ENCODE data around the gene VSTM2B. TPM values are rescaled to one million over a fixed set of nuclear protein-coding genes. Genes with fewer than 3 reads are reported as not detected.

The VSTM2B gene
- total RNA-seq, 1 experiment from 2014 or later: not detected

DNA sequence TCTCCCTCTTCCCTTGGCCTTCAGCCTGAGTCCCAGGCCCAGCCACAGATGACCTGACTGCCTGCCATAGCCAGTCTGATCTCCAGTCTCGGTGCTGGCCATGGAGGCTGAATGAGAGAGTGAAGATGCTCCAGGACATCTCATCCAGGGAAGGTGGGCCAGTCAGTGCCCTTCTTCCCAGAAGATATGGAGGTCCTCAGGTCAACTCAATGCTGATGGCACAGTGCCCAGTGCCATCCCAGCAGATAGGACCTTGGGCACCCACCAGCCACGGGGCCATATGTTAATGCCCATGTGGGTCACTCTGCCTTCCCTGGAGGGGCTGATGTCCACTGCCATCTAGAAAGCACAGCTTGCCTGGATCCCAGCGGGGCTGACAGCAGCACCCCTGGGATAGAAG is 7.2 kb downstream of the VSTM2B start:
- POLR2A ChIA-PET (ENCODE audit: low non-redundant PET): no interaction called here
- no peak for DNase-seq (ENCODE audit: low spot score)
- CTCF ChIA-PET: no interaction called here
- Histone ChIP-seq H3K4me3 (ENCODE audit: low read depth, low read length, poor library complexity, severe bottlenecking) (no peak overlapping the region), H3K9me3 (ENCODE audit: low read depth, low read length, poor library complexity, severe bottlenecking) (no peaks in the 10 kb centered on the region), H3K27me3 (replicated peaks; ENCODE audit: insufficient read depth, low read depth, low read length, poor library complexity) (peaks cover 49% of the 10 kb centered on the region), H3K36me3 (ENCODE audit: insufficient read depth, low read length, poor library complexity, severe bottlenecking) (no peaks in the 10 kb centered on the region), H3K4me1 (ENCODE audit: insufficient read depth, low read length, poor library complexity, severe bottlenecking) (no peaks in the 10 kb centered on the region), H3K27ac (ENCODE audit: low read depth, low read length, poor library complexity, severe bottlenecking) (no peak overlapping the region)
- BruUV-seq (replicated peaks): no TSS peak
- intact Hi-C loops (cut with micrococcal nuclease; ENCODE audit: unreplicated experiment): no loop called here
- TF ChIP-seq, protein P1, sequence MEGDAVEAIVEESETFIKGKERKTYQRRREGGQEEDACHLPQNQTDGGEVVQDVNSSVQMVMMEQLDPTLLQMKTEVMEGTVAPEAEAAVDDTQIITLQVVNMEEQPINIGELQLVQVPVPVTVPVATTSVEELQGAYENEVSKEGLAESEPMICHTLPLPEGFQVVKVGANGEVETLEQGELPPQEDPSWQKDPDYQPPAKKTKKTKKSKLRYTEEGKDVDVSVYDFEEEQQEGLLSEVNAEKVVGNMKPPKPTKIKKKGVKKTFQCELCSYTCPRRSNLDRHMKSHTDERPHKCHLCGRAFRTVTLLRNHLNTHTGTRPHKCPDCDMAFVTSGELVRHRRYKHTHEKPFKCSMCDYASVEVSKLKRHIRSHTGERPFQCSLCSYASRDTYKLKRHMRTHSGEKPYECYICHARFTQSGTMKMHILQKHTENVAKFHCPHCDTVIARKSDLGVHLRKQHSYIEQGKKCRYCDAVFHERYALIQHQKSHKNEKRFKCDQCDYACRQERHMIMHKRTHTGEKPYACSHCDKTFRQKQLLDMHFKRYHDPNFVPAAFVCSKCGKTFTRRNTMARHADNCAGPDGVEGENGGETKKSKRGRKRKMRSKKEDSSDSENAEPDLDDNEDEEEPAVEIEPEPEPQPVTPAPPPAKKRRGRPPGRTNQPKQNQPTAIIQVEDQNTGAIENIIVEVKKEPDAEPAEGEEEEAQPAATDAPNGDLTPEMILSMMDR (conservative IDR thresholded peaks at IDR 0.05; ENCODE audit: low read depth, low read length): no peak
- no peak for TF ChIP-seq EZH2 (IDR thresholded peaks at IDR 0.05; ENCODE audit: borderline replicate concordance, low read depth, low read length, poor library complexity, severe bottlenecking)

DNA sequence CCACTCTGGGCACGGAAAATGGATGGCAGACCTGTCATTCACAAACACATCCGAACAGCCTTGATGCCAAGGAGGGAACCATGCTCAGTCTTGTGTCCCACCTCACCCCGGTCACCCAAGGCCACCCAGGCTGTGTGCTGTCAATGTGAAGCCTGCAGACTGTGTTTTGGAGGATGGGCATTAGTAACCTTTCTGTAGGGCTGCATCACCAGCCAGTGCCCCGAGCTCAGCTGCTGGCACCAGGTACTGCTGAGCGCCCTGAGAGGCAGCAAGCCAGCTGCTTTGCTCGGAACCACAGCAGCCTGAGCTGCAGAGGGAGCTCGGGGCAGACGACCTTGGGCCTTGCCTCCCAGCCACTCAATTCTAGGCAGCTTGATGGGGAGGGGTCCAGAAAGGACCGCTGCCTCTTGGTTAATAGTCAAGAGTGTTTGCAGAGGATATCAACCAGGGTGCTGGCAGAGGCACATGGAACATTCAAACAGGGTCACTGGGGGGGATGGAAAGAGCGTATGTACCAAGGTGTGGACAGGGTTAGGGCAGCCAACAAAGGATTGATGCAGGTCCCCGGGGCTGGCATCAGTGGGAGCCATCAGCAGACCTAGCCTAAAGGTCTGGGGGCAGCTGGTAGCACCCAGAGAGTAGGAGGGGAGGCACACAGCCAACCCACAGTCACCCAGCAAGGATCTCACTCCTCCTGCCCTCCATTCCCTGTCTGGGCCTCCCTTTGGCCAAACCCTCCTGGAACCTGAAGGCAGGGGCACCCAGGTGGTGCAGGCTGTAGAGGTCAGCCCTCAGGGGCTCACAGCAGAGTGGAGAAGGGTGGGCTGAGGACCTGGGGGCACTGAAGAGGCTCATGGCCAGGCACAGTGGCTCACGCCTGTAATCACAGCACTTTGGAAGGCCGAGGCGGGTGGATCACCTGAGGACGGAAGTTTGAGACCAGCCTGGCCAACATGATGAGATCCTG is 8.1 kb downstream of the VSTM2B start:
- Histone ChIP-seq H3K36me3 (ENCODE audit: insufficient read depth, low read length, poor library complexity, severe bottlenecking) (no peaks in the 10 kb centered on the region), H3K27ac (ENCODE audit: low read depth, low read length, poor library complexity, severe bottlenecking) (no peak overlapping the region), H3K4me1 (ENCODE audit: insufficient read depth, low read length, poor library complexity, severe bottlenecking) (no peaks in the 10 kb centered on the region), H3K4me3 (ENCODE audit: low read depth, low read length, poor library complexity, severe bottlenecking) (no peak overlapping the region), H3K27me3 (replicated peaks; ENCODE audit: insufficient read depth, low read depth, low read length, poor library complexity) (peaks cover 40% of the 10 kb centered on the region), H3K9me3 (ENCODE audit: low read depth, low read length, poor library complexity, severe bottlenecking) (no peaks in the 10 kb centered on the region)
- POLR2A ChIA-PET (ENCODE audit: low non-redundant PET): no interaction called here
- TF ChIP-seq, protein P1 (conservative IDR thresholded peaks at IDR 0.05; ENCODE audit: low read depth, low read length): no peak
- no peak for TF ChIP-seq EZH2 (IDR thresholded peaks at IDR 0.05; ENCODE audit: borderline replicate concordance, low read depth, low read length, poor library complexity, severe bottlenecking)
- intact Hi-C loops (cut with micrococcal nuclease; ENCODE audit: unreplicated experiment): no loop called here
- DNase-seq (ENCODE audit: low spot score): no peak
- CTCF ChIA-PET: no interaction called here
- no TSS peak for BruUV-seq (replicated peaks)

- Histone ChIP-seq H3K27me3 (replicated peaks; ENCODE audit: insufficient read depth, low read depth, low read length, poor library complexity) (peaks cover 26% of the 10 kb centered on the region), H3K9me3 (ENCODE audit: low read depth, low read length, poor library complexity, severe bottlenecking) (no peaks in the 10 kb centered on the region), H3K36me3 (ENCODE audit: insufficient read depth, low read length, poor library complexity, severe bottlenecking) (no peaks in the 10 kb centered on the region), H3K4me1 (ENCODE audit: insufficient read depth, low read length, poor library complexity, severe bottlenecking) (no peaks in the 10 kb centered on the region), H3K4me3 (ENCODE audit: low read depth, low read length, poor library complexity, severe bottlenecking) (no peak overlapping the region), H3K27ac (ENCODE audit: low read depth, low read length, poor library complexity, severe bottlenecking) (no peak overlapping the region)
- ChIA-PET POLR2A (ENCODE audit: low non-redundant PET) (no interaction called here), CTCF (no interaction called here)
- no TSS peak for BruUV-seq (replicated peaks)
- intact Hi-C loops (cut with micrococcal nuclease; ENCODE audit: unreplicated experiment): no loop called here
- TF ChIP-seq EZH2 (IDR thresholded peaks at IDR 0.05; ENCODE audit: borderline replicate concordance, low read depth, low read length, poor library complexity, severe bottlenecking): no peak
- TF ChIP-seq, protein P1 (conservative IDR thresholded peaks at IDR 0.05; ENCODE audit: low read depth, low read length): no peak
- no peak for DNase-seq (ENCODE audit: low spot score)
These were observed 9.5 kb downstream of the VSTM2B start for GRCh38 chr19:29535214-29535831.
